ENCODE measurements around the gene CREG2. TPM values are rescaled to one million over a fixed set of nuclear protein-coding genes. Genes with fewer than 3 reads are reported as not detected.

Gene CREG2
- total RNA-seq, 1 donor from 2014 or later = not detected

DNA sequence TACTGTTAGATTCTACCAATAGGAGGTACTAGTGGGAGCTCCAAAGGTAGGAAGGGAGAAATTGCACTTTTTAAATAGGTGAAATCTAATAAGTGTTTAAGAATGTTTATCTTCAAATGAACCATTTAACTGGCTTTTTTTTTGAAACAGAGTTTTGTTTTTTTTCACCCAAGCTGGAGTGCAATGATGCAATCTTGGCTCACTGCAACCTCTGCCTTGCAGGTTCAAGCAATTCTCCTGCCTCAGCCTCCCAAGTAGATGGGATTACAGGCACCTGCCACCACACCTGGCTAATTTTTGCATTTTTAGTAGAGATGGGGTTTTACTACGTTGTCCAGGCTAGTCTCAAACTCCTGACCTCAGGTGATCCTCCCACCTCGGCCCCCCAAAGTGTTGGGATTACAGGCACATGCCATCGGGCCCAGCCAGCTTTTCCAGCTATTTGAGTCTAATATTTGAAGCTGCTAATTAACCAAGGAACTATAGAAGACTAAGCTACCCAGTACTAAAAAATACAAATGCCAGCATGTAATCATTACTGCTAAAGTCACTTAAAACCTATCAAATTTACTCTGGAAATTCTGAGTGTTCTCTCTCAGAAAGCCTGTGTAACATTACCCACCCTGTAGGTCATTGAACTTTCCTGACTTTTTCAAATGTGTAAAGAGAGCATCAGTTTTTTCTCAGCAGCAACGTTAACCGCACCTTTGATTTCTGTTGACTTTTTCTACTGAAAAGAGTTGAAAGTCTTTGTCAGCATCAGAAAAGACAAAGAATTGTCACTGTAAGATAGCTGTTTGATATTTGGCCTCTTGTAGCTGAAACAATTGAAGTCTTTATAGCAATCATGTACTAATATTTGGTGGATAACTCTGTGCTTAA lies 54.2 kb downstream of the CREG2 start:
- intact Hi-C loops (cut with DNase I) = no loop called here
- Histone ChIP-seq H3K27me3 (no peaks in the 10 kb centered on the region), H3K36me3 (no peaks in the 10 kb centered on the region), H3K4me1 (peaks cover 25% of the 10 kb centered on the region), H3K4me3 (no peak overlapping the region), H3K27ac (no peak overlapping the region), H3K9me3 (no peaks in the 10 kb centered on the region)
- TF ChIP-seq, protein P1, sequence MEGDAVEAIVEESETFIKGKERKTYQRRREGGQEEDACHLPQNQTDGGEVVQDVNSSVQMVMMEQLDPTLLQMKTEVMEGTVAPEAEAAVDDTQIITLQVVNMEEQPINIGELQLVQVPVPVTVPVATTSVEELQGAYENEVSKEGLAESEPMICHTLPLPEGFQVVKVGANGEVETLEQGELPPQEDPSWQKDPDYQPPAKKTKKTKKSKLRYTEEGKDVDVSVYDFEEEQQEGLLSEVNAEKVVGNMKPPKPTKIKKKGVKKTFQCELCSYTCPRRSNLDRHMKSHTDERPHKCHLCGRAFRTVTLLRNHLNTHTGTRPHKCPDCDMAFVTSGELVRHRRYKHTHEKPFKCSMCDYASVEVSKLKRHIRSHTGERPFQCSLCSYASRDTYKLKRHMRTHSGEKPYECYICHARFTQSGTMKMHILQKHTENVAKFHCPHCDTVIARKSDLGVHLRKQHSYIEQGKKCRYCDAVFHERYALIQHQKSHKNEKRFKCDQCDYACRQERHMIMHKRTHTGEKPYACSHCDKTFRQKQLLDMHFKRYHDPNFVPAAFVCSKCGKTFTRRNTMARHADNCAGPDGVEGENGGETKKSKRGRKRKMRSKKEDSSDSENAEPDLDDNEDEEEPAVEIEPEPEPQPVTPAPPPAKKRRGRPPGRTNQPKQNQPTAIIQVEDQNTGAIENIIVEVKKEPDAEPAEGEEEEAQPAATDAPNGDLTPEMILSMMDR (IDR thresholded peaks at IDR 0.05) = no peak
- ATAC-seq = no peak
- DNase-seq = no peak

DNA sequence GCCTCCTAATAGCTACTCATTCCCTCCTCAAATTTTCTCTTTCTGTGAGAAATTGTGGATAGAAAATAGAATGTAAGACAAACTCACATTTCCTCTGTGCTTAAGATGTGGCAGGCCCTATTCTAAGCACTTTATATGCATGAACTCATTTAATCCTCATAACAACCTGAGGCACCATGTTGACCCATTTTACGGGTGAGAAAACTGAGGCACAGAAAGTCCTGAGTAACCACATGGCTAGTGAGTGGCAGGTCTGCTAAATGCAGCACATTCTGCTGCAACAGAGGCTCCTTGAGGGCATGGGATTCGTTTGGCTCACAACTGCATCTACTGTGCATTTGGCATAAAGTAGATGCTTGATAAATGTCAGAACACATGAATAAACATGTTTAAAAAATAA lies 56.1 kb downstream of the CREG2 start:
- DNase-seq (no peak), ATAC-seq (no peak)
- TF ChIP-seq, protein P1 (IDR thresholded peaks at IDR 0.05) = no peak
- no peaks in the 10 kb centered on the region for H3K27me3 ChIP-seq
- intact Hi-C loops (cut with DNase I) = no loop called here
- H3K27ac ChIP-seq = peak overlapping the region; percentile 56
- peaks cover 33% of the 10 kb centered on the region for H3K4me1 ChIP-seq
- no peaks in the 10 kb centered on the region for H3K36me3 ChIP-seq
- H3K9me3 ChIP-seq = no peaks in the 10 kb centered on the region
- no peak overlapping the region for H3K4me3 ChIP-seq

DNA sequence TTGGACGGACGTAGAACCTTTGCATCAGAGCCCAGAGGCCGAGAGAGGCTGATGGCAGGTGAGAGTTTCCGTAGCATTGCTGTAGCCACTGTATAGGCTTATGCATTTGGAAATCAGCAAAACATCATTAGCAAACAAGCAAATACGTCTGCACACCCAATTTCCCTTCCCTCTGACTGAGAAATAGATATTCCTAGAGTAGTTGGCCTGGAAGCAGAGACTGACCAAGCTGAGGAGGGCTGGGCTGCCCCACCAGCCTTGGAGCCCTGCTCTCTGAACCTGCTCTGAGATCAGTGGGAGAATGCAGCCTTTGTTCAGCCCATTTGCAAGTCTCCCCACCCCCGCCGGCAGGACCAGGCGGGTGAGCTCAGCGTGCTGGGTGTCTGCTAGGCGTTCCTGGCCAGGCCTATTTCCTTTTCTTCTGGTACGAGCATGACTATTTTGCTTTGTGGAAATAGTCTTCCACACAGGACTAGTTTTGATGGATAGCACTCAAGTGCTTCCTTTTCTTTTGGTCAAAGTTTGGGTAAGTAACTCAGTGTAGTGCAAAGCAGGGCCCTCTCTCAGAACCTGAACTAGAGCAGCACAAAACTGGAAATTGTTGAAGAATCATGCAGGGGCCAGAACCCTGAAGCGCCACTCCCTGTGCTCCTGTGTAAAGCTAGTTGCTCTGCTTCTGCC lies 56.9 kb downstream of the CREG2 start:
- intact Hi-C loops (cut with DNase I) = no loop called here
- ATAC-seq (peak; percentile 68), DNase-seq (no peak)
- Histone ChIP-seq H3K4me1 (peaks cover 33% of the 10 kb centered on the region), H3K4me3 (no peak overlapping the region), H3K9me3 (no peaks in the 10 kb centered on the region), H3K27me3 (no peaks in the 10 kb centered on the region), H3K27ac (peak overlapping the region; percentile 56), H3K36me3 (no peaks in the 10 kb centered on the region)
- TF ChIP-seq, protein P1 (IDR thresholded peaks at IDR 0.05) = no peak

DNA sequence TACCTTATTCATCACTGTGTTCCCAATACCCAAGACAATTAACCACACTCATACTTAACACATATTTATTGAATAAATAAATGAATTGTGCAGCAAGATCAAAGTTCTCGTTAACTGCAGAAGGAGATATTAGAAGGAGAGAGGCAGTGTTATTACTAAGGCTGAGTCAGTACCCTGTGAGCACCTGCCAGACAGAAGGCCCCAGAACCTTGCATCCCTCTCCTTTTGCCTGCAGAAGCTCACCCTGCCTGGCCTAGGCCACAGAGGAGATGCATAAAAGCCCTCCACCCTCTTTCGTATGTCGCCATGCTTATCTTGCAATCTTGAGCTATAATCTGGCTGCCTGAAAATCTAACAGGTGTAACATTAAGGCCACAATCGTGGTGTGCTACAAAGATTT lies 58.3 kb downstream of the CREG2 start:
- TF ChIP-seq, protein P1 (IDR thresholded peaks at IDR 0.05) = no peak
- no peak for ATAC-seq
- intact Hi-C loops (cut with DNase I) = no loop called here
- H3K4me3 ChIP-seq = no peak overlapping the region
- no peaks in the 10 kb centered on the region for H3K36me3 ChIP-seq
- no peaks in the 10 kb centered on the region for H3K27me3 ChIP-seq
- H3K27ac ChIP-seq = peak overlapping the region; percentile 56
- H3K4me1 ChIP-seq = peaks cover 33% of the 10 kb centered on the region
- no peak for DNase-seq
- no peaks in the 10 kb centered on the region for H3K9me3 ChIP-seq

DNA sequence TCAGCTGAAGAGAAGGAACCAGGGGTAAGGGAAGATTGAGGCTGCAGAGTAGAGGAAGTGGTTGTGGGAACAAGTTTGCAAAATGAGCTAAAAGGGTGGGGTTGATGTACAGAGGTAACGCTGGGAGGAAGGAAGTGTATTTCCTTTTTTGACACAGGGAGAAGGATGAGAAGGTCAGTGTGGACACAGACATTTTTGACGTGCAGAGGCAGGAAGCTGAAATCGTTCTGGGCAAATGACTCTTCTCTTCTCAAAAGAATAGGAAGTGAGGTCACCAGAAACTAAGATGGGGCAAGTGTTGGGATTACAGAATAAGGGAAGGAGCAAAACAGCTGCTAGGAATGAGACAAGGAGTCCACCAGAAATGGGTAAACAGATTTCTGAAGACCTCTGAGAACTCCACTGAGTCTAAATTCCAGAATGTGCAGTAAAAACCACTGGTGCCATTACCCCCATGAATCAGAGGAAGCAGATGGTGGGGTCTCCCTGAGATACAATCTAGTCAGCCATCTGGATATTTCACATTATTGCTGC lies 58.8 kb downstream of the CREG2 start:
- Histone ChIP-seq H3K27ac (peak overlapping the region; percentile 74), H3K27me3 (no peaks in the 10 kb centered on the region), H3K4me3 (no peak overlapping the region), H3K36me3 (no peaks in the 10 kb centered on the region), H3K9me3 (no peaks in the 10 kb centered on the region), H3K4me1 (peaks cover 33% of the 10 kb centered on the region)
- DNase-seq (no peak), ATAC-seq (peak; percentile 92)
- TF ChIP-seq, protein P1 (IDR thresholded peaks at IDR 0.05) = no peak
- intact Hi-C loops (cut with DNase I) = no loop called here

Measured in upper lobe of right lung (tissue), 1 donor.